Ectodermal cell (in vitro differentiated cells): Measurements from ENCODE around the gene FCHO1.
"Not testable (repeated sequence)": the region's sequence is repeated elsewhere in the genome, so short reads cannot be mapped to it uniquely, and the experiment has no call there.

ENCODE experiments used
- H3K27ac ChIP-seq: 2 replicates; pipeline ENCODE4 v1.7.0; 2013; ENCODE audit warnings: mild to moderate bottlenecking, low read depth, low read length; ENCODE audit not compliant: insufficient read depth, poor library complexity, severe bottlenecking
- H3K27me3 ChIP-seq: 2 replicates; pipeline ENCODE4 v1.7.0; 2013; ENCODE audit warnings: mild to moderate bottlenecking, low read length; ENCODE audit not compliant: insufficient read depth, control insufficient read depth, poor library complexity, severe bottlenecking
- H3K36me3 ChIP-seq: one replicate; pipeline ENCODE4 v1.7.0; 2013; ENCODE audit warnings: low read length; ENCODE audit not compliant: control insufficient read depth, insufficient read depth
- H3K4me1 ChIP-seq: one replicate; pipeline ENCODE4 v1.7.0; 2013; ENCODE audit warnings: low read length; ENCODE audit not compliant: control insufficient read depth, insufficient read depth
- H3K4me3 ChIP-seq: 2 replicates; pipeline ENCODE4 v1.7.0; 2013; ENCODE audit warnings: low read depth, low read length, control low read depth; ENCODE audit not compliant: insufficient read depth
- H3K9me3 ChIP-seq: 2 replicates; pipeline ENCODE4 v1.7.0; 2013; ENCODE audit warnings: mild to moderate bottlenecking, low read length, moderate library complexity; ENCODE audit not compliant: control insufficient read depth
- WGBS, 2 experiments: methylation state at CpG; one replicate each; pipeline ENCODE4 v1.1.7; 2013; ENCODE audit warnings: missing lambda C conversion rate in 2 of 2; 5-methylcytosine and 5-hydroxymethylcytosine counted together

Gene FCHO1

GRCh38 chr19:17794412-17794730, 43.1 kb downstream of the FCHO1 start:
- 75% methylated on average over 9 of the region's 9 CpGs for WGBS, 2 experiments
- no peaks in the 10 kb centered on the region for H3K4me1 ChIP-seq
- H3K36me3 ChIP-seq, result no peaks in the 10 kb centered on the region
- H3K27me3 ChIP-seq, result peaks cover 37% of the 10 kb centered on the region
- H3K27ac ChIP-seq, result no peak overlapping the region
- H3K4me3 ChIP-seq, result no peak overlapping the region
- no peaks in the 10 kb centered on the region for H3K9me3 ChIP-seq

GRCh38 chr19:17794731-17795494, 43.6 kb downstream of the FCHO1 start, which contains the start of gene B3GNT3:
B3GNT3 (plus strand) TSS chr19:17795138; CDS start chr19:17807808, 12,670 bp downstream.
- Histone ChIP-seq H3K36me3 (no peaks in the 10 kb centered on the region), H3K27me3 (peaks cover 37% of the 10 kb centered on the region), H3K4me1 (no peaks in the 10 kb centered on the region), H3K9me3 (no peaks in the 10 kb centered on the region), H3K27ac (no peak within 1 kb of the TSS), H3K4me3 (peak within 1 kb of the TSS; percentile 13)
- WGBS, 2 experiments, result 18% methylated on average over 50 of the region's 50 CpGs

GRCh38 chr19:17795495-17795856, 44.2 kb downstream of the FCHO1 start:
- 46 to 47% methylated on average over 14 of the region's 14 CpGs for WGBS, 2 experiments
- Histone ChIP-seq H3K4me3 (no peak overlapping the region), H3K27me3 (peaks cover 37% of the 10 kb centered on the region), H3K36me3 (no peaks in the 10 kb centered on the region), H3K4me1 (no peaks in the 10 kb centered on the region), H3K27ac (no peak overlapping the region), H3K9me3 (no peaks in the 10 kb centered on the region)

- Histone ChIP-seq H3K27me3 (peaks cover 37% of the 10 kb centered on the region), H3K27ac (no peak overlapping the region), H3K4me3 (no peak overlapping the region), H3K36me3 (no peaks in the 10 kb centered on the region), H3K4me1 (no peaks in the 10 kb centered on the region), H3K9me3 (no peaks in the 10 kb centered on the region)
- 89 to 91% methylated on average over 6 of the region's 6 CpGs for WGBS, 2 experiments
These were observed 44.9 kb downstream of the FCHO1 start for GRCh38 chr19:17796013-17796837.

- 85% methylated on average over 1 of the region's 1 CpG for WGBS, 2 experiments
- Histone ChIP-seq H3K4me1 (no peaks in the 10 kb centered on the region), H3K36me3 (no peaks in the 10 kb centered on the region), H3K4me3 (no peak overlapping the region), H3K9me3 (no peaks in the 10 kb centered on the region), H3K27me3 (peaks cover 37% of the 10 kb centered on the region), H3K27ac (no peak overlapping the region)
These were observed 45.7 kb downstream of the FCHO1 start for GRCh38 chr19:17796838-17797423.

- no peak overlapping the region for H3K27ac ChIP-seq
- no peaks in the 10 kb centered on the region for H3K4me1 ChIP-seq
- WGBS, 2 experiments, result 83 to 85% methylated on average over 11 of the region's 11 CpGs
- H3K36me3 ChIP-seq, result no peaks in the 10 kb centered on the region
- H3K4me3 ChIP-seq, result no peak overlapping the region
- peaks cover 37% of the 10 kb centered on the region for H3K27me3 ChIP-seq
- no peaks in the 10 kb centered on the region for H3K9me3 ChIP-seq
These were observed 46.3 kb downstream of the FCHO1 start for GRCh38 chr19:17797424-17798201.

- 89 to 90% methylated on average over 3 of the region's 3 CpGs for WGBS, 2 experiments
- H3K36me3 ChIP-seq, H3K4me1 ChIP-seq, H3K4me3 ChIP-seq, H3K27ac ChIP-seq, H3K9me3 ChIP-seq: not testable (repeated sequence)
- peaks cover 37% of the 10 kb centered on the region for H3K27me3 ChIP-seq
These were observed 47.3 kb downstream of the FCHO1 start for GRCh38 chr19:17798599-17798998.

GRCh38 chr19:17802137-17802858, 51.0 kb downstream of the FCHO1 start:
- WGBS, 2 experiments, result 90% methylated on average over 12 of the region's 12 CpGs
- Histone ChIP-seq H3K9me3 (no peaks in the 10 kb centered on the region), H3K36me3 (no peaks in the 10 kb centered on the region), H3K4me1 (no peaks in the 10 kb centered on the region), H3K27ac (no peak overlapping the region), H3K27me3 (peaks cover 5% of the 10 kb centered on the region), H3K4me3 (no peak overlapping the region)

GRCh38 chr19:17803264-17803896, 52.1 kb downstream of the FCHO1 start:
- no peaks in the 10 kb centered on the region for H3K36me3 ChIP-seq
- no peak overlapping the region for H3K27ac ChIP-seq
- H3K4me1 ChIP-seq, result no peaks in the 10 kb centered on the region
- H3K4me3 ChIP-seq, result no peak overlapping the region
- 84 to 88% methylated on average over 14 of the region's 14 CpGs for WGBS, 2 experiments
- no peaks in the 10 kb centered on the region for H3K9me3 ChIP-seq
- no peaks in the 10 kb centered on the region for H3K27me3 ChIP-seq
